Fibroblast of gingiva (primary cell): ENCODE results near the gene SLC38A3.

Source experiments
- DNase-seq: peaks from one replicate; pipeline ENCODE4 v3.0.0-alpha.2; 2011; ENCODE audit warnings: low read depth

Gene SLC38A3

DNA sequence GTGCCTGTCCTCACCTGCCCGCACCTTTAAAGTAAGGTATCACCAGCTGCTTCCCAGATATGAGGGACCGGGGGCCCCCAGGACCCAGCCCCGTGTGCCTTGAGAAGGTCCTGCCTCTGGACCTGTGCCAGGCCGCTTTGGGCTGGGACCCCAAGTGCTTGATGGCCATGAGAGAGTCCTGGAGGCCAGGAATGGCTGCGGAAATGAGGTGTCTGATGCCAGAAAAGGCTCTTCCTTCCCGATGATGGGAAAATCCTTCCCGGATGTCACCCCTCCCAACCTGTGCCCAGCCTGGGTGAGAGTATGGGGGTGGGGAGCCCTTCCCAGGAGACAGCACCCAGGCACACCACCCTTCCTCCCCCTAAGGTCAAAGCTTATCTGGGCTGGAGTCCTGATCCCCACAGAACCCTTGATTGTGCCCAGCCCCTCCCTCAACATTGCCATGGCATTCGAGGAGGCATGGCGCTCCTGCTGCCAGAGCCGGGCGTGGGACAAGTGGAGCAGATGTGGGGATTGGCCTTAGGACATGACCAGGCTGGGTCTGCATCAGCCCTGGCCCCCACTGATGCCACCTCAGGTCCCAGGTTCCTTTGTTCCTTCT lies 35.7 kb upstream of the SLC38A3 start:
- DNase-seq = no peak

DNA sequence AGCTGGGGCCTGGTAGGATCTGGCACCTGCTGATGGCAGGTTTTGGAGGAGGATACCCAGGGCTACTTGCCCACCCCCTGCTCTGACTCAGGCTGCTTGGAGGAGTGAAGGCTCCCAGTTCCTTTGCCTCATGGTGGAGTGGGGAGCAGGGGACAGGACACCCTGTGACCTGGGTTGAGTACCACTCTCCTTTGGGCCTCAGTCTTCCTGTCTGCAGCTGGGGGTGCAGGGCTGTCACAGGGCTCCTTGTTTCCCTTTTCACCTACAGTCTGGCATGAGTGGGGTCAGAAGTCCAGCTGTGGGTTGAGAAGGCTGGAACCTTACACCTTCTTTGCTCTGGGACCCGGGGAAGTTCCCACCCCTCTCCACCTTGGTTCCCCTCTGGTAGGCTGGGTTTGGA lies 35.2 kb upstream of the SLC38A3 start:
- no peak for DNase-seq

DNA sequence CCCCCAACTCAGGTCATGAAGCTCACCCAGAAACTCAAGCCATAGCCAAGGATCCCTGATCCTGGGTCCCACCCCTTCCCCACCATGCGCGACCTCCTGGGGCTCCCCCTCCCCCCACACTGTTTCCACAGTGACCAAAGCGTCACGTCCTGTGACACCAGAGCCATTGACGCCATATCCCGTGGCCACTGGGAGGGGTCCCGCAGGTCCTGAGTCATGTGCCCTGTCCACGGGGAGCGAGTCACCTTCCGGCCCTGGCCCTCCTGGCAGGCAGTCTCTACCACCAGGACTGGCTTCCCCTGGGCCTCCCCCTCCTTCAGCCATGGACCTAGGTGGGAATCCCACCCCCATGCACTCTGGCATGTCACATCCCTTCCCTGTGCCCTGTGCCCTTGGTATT lies 34.4 kb upstream of the SLC38A3 start:
- DNase-seq = peak; percentile 76

DNA sequence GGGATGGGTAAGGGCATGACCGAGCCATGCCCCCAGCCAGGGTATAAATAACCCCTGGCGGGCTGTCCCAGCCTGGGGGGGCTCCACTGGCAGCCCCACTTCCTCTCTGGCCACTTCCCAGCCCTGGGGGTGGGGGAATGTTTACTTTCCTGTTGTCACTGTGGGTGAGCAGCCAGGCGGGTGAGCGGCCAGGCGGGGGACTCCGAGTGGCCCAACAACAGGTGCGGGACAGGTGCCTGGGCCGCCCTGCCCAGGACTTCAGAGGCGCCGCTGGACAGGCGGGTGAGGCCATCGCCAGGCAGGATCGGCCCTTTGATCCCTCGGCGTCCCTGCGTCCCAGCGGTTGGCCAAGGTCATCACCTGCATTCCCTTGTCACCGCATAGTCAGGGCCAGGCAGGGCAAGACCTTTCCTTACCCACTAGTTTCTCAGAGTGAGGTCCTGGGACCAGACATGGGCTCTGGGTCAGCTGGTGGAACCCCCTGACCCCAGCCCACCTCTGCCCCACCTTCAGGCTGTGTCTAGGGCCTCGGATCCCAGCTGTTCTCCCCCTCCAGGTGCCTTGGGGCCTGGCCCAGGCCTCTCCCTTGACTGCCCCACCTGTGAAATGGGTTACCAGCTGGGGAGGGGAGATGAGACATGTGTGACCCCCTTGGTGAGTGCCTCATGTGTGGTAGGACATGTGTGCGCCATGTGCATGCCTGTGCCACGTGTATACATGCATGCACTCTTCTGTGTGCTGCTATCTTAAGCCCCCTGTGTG lies 33.4 kb upstream of the SLC38A3 start:
- no peak for DNase-seq

DNA sequence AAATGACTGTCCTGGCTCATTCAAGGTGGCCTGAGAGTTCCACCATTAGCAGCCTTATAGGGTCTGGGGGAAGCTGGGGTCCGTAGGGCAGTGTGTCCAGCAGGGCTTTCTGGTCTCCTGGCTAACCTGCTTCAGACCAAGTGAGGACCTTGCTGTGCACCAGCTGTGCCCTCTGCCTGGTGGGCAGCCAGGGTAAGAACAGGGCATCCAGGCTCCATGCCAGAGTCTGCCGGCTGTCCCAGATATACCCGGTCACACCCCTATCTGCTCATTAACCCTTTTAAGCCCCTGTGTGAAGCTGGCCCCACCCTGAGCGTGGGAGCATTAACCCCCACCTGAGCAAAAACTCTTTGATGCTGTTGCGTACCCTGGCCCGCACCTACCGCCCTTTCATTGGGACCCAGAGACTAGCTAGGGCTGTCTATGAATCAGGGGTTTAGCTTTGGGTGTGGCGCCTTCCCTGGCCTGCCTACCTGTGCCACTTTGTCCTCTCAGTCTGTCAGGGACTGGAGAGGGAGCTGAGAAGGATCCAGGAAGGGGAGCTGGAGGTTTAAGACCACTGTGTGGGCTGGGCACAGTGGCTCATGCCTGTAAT lies 32.3 kb upstream of the SLC38A3 start:
- DNase-seq = no peak

DNA sequence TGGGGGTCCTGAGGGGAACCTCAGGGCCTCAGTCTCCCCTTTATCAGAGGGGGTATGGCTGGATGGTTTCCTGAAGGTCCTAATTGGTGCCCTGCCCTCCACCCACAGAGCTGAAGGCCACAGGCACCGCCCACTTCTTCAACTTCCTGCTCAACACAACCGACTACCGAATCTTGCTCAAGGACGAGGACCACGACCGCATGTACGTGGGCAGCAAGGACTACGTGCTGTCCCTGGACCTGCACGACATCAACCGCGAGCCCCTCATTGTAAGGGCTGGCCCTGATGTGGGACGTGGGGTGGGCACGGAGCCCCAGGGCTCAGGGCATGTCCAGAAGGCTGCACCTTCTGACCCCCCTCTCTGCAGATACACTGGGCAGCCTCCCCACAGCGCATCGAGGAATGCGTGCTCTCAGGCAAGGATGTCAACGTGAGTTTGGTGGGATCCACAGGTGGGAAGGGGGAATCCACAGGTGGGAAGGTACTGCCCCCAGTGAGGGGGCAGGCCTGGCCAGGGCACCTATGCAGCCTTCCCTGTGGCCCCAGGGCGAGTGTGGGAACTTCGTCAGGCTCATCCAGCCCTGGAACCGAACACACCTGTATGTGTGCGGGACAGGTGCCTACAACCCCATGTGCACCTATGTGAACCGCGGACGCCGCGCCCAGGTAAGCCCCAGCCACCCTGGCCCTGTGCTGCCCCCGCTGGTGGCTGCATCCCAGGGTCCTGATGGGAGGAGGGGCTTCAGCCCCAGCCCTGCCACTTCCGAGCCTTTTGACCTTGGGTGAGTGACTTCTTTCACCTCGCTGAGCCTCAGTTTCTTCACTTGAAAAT lies 31.2 kb upstream of the SLC38A3 start:
- no peak for DNase-seq

DNA sequence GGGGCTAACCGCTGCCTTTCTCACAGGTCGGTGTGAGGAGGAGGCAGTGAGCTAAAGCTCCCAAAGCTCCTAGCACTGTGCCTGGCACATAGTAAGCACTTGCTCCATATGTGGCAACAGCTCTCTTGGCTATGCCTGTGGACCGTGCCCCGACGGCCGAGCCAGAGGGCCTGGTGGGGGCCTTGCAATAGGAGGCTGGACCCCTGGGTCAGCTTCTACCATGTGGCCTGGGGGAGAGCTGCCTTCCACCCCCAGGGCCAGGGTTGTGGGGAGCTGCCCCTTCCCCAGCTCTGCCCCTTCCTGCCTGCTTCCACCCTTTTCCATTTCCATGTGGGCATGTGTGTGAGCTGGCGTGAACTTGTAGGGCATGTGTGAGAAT lies 30.6 kb upstream of the SLC38A3 start:
- no peak for DNase-seq

DNA sequence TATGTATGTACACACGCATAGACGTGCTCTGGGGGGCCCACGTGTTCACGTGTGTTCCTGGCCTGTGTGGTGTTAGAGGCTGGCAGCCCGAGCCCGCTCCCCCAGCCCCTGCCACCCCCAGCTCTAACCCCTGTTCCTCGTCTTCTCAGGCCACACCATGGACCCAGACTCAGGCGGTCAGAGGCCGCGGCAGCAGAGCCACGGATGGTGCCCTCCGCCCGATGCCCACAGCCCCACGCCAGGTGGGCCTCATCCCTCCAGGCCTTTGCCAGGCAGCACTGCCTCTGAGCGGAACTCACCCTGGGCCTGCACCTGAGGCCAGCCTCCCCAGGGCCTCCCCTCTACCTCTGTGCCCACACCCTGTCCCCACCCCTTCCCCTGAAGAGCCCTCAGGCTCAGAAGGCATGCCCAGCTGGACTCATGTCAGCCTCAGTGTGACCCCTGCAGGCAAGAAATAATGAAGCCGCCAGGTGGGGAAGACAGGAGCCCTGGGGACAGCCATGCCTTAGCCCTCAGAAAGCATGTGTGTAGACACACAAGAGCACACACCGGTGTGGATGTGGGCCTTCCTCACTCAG lies 30.0 kb upstream of the SLC38A3 start:
- DNase-seq = no peak

DNA sequence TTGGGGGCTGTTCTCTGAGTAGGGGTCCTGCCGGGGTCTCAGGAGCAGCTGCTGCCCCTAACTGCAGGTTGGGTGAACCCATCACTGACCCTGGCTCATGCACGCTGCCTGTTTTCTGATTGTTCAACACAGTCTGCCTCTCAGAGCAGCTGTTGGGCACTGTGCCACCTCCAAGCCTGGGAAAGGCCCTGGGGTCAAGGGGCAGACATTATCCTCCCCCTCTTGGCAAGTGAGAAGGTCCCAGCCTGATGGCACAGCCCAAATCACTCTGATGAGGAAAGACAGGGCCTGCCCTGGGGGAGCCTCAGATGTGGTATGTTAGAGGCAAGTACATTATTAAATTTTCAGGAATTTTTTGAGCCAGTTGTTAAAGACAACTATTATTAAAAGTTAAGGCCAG lies 27.7 kb upstream of the SLC38A3 start:
- peak; percentile 64 for DNase-seq

DNA sequence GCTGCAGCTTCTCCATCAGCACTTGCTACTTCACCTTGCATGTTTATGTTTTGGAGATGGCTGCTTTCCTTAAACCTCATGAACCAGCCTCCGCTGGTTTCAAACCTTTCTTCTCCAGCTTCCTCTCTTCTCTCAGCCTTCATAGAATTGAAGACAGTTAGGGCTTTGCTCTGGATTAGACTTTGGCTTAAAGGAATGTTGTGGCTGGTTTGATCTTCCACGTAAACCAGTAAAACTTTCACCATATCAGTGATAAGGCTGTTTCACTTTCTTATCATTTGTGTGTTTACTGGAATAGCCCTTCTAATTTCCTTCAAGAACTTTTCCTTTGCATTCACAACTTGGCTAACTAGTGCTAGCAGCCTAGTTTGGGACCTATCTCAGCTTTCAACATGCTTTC lies 25.4 kb upstream of the SLC38A3 start:
- DNase-seq = no peak

DNA sequence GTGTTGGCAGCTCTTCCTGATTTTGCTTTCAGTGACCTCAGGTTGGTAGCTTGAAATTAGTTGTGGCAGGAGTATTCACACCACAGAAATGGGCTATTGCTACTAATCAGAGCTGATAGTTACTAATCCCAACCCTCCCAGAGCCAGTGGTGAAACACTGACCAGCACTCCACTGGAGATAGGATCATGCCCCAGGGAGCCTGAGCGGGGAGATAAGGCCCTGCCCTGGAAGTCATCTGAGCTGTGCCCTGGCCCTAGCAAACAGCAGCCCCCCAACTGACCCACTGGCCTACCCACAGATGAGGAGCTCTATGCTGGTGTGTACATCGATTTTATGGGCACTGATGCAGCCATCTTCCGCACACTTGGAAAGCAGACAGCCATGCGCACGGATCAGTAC lies 23.1 kb upstream of the SLC38A3 start:
- DNase-seq = no peak

DNA sequence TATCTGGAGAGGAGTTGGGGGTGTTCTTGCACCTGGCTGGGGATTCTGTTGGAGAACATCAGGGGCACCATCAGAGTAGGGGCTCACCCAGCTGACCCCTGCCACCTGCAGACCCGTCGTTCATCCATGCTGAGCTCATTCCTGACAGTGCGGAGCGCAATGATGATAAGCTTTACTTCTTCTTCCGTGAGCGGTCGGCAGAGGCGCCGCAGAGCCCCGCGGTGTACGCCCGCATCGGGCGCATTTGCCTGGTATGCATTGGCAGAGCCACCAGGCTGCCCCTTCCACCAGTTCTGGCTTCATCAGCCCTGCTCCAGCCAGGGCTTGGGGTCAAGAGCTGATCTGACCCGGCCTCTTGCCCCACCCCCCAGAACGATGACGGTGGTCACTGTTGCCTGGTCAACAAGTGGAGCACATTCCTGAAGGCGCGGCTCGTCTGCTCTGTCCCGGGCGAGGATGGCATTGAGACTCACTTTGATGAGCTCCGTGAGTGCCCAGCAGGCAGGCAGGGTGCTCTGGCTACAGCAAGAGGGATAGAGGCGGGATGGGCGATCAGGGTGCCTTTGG lies 22.5 kb upstream of the SLC38A3 start:
- no peak for DNase-seq

DNA sequence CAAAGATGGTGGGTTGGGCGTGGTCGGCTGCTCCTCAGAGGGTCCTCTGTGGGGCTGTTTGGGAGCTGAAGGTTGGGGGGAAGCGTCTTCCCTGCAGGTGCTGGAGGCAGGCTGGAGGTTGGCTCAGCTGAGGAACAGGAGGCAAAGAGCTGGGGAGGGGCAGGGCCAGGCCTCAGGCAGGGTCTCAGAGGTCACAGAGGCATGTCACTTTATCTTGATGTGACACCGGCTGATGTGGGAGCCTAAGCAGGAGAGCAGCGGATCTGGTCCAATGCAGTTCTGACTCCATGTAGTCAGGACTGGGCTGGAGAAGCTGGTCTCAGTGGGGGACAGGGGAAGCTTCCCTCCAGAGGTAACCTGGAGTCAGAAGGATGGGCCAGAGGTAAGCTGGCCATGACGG lies 21.3 kb upstream of the SLC38A3 start:
- no peak for DNase-seq

DNA sequence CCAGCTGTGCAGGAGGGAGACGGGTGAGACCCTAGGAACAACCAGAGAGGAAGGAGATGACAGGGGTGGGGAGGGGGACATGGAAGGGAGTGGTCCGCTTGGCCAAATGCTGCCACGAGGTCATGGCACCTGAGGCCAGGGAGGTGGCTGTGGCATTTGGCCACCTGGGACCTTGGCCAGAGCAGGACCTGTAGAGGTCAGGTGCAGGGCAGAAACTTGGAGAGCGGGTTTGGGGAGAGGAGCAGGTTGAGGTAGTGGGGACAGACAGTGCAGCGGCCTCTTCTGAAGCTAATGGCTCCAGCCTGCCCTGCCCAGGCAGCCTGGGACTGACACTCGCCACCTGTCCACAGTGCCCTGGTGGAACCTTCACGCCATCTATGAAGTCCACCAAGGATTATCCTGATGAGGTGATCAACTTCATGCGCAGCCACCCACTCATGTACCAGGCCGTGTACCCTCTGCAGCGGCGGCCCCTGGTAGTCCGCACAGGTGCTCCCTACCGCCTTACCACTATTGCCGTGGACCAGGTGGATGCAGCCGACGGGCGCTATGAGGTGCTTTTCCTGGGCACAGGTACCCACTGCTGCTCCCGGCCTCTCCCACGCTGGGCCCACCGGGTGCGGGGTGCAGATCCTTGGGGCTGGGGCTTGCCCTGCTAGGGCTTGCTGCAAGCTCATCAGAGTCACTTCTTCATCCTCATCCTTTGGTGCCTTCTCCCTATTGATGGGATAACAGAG lies 20.7 kb upstream of the SLC38A3 start:
- no peak for DNase-seq

DNA sequence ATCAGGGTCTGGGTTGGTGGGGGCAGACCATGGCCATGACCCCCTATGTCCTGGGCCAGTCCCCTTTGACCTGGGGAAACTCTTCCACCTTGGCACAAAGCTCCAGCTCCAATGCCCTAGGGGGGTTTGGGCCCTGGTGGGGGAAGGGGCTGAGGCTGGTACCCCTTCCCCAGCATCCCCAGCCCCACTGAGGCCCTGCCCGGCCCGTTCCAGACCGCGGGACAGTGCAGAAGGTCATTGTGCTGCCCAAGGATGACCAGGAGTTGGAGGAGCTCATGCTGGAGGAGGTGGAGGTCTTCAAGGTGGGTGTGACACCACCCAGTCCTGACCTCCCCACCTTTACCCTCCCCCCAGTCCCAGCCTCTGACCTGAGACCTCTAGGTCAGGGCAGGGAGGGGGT lies 19.8 kb upstream of the SLC38A3 start:
- no peak for DNase-seq

DNA sequence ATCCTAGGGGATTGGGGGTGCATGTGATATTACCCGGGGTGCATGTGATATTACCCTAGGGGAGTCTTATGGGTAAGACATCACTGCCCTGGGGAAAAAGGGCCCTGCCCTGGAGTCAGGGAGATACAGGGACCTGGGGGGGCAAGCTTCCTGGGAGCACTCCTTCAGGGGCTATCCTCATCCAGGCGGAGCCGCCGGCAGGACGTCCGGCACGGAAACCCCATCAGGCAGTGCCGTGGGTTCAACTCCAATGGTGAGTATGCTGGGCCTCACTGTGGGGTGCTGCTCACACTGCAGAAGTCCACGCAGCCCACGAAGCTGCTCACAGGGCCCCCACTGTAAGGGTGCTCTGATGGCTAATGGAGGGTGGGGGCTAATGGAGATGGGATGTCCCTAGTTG lies 19.0 kb upstream of the SLC38A3 start:
- DNase-seq = no peak

DNA sequence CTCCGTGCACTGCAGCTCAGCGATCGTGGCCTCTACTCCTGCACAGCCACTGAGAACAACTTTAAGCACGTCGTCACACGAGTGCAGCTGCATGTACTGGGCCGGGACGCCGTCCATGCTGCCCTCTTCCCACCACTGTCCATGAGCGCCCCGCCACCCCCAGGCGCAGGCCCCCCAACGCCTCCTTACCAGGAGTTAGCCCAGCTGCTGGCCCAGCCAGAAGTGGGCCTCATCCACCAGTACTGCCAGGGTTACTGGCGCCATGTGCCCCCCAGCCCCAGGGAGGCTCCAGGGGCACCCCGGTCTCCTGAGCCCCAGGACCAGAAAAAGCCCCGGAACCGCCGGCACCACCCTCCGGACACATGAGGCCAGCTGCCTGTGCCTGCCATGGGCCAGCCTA lies 17.3 kb upstream of the SLC38A3 start:
- DNase-seq = no peak

DNA sequence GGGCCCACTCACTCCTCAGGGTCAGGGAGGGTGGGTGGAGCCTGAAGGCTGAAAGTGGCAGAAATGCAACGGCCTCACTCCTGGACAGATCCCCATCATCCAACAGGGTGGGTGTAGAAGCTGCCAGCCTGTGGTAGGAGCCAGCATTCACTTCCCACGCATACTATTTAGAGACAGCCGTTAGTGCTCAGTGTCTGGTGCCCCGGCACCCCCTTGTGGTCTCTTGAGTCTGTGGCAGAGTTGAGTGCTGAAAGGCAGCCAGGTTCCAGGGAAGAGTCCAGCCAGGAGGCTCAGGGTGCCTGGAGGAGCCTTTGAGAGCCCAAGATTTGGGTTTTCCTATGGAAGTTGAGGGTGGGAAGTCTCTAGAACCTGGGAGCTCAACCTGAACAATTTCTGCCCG lies 15.8 kb upstream of the SLC38A3 start:
- DNase-seq = peak; percentile 77

DNA sequence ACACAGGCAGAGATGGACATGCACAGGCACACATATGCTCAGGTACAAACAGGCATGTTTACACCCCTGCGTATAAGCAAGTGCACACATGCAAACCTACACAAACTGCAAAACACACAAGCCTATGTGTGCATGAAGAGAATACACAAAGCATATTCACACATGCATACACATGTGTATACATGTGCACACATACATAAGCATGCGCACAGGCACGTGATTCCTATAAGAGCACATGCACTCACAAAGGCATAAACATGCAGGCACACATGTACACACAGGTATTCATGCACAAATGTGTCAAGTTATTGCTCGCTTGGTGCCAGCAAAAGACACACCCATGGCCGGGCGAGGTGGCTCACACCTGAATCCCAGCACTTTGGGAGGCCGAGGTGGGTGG lies 15.1 kb upstream of the SLC38A3 start:
- DNase-seq = no peak

DNA sequence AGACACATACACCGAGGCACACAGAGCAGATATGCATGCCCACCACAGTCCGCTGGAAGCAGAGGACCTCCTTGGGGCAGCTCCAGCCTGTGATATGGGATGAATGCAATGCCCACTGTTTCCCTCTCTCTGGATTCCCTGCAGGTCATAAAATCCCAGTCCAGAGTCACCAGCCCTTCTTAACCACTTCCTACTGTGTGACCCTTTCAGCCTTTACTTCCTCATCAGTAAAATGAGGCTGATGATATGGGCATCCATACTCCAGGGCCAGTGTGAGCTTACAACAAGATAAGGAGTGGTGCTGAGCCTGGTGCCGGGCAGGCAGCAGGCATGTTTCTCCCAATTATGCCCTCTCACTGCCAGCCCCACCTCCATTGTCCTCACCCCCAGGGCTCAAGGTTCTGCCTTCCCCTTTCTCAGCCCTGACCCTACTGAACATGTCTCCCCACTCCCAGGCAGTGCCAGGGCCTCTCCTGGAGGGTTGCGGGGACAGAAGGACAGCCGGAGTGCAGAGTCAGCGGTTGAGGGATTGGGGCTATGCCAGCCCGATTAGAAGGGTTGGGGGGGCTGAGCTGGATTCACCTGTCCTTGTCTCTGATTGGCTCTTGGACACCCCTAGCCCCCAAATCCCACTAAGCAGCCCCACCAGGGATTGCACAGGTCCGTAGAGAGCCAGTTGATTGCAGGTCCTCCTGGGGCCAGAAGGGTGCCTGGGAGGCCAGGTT lies 14.0 kb upstream of the SLC38A3 start, which contains the start of gene GNAT1:
GNAT1 (plus strand) TSS at position 675 of the 725 bp plus-strand sequence. CDS start 116 bp downstream, outside the sequence.
- DNase-seq = no peak

DNA sequence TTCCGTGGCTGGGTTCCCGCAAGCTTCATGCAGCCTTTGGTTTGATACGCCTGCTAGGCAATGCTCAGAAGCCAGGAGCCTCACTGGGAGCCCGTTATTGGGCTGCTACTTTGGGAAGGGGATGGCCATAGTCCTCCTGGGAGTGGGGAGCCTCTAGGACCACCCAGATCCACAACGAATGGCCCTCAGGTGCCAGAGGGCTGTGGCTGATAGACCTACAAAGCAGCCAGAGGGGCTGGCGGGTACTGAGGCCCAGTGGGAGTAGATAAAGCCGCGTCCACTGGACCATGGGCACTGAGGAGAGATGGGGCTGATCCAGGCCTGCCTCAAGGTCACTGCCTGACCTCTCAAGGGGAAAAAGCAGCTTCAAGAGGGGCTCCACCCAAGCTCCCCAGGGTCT lies 12.9 kb upstream of the SLC38A3 start:
- no peak for DNase-seq
